K562 (cell line): ENCODE measurements around the gene SLC20A1. TPM values are rescaled to one million over a fixed set of nuclear protein-coding genes. Genes with fewer than 3 reads are reported as not detected.

ENCODE experiments used
- ATAC-seq: fragments of 200-7000 bp; cut with Tn5 transposase; 3 replicates; pipeline ENCODE4 v1.9.1; 2020; ENCODE audit warnings: moderate library complexity
- BruUV-seq: library from RNA; stranded (reverse); fragments of 400-500 nt; replicated peaks from 2 replicates; lab custom pipeline; 2021; lab: Mats Ljungman, UMichigan
- CTCF ChIA-PET: fragments of 300-600 bp; formaldehyde crosslinking; extraction: SDS; loops from one replicate; lab custom pipeline; 2021; ENCODE audit warnings: low intra/inter-chr PET ratio; lab: Yijun Ruan, JAX
- POLR2A ChIA-PET: fragments of 300-600, 350-650 bp; sonication (Branson Sonifier 250); formaldehyde crosslinking; extraction: SDS; loops from one replicate; lab custom pipeline; 2021; ENCODE audit warnings: antibody characterized with exemption, inconsistent platforms; lab: Yijun Ruan, JAX
- DNase-seq, 4 experiments: peaks; one replicate each; pipeline versions ENCODE4 v3.0.0 to v3.0.0-alpha.2; 2011 to 2018; ENCODE audit warnings: low spot score in 3 of 4, mixed read lengths in 3 of 4; ENCODE audit errors: extremely low read depth in 1 of 4
- FAIRE-seq: peaks from 2 replicates; lab custom pipeline; 2011; peaks lifted over from hg19 to GRCh38; lab: Jason Lieb, UNC
- H2AFZ ChIP-seq: 2 replicates; pipeline ENCODE4 v1.6.0; 2011; ENCODE audit warnings: low read depth, low read length, control low read depth, inconsistent platforms
- H3K27ac ChIP-seq: fragments of 200-600 bp; 3 replicates; pipeline ENCODE4 v1.8.0; 2011; ENCODE audit warnings: low read depth, mild to moderate bottlenecking, control low read depth, inconsistent platforms, low read length, moderate library complexity, mixed read lengths; ENCODE audit errors: extremely low read depth
- H3K27me3 ChIP-seq, 2 experiments: fragments of 300-600 bp in 1 of 2; 2 replicates in 1 of 2; 3 replicates in 1 of 2; pipeline versions ENCODE4 v1.6.0 to v1.8.0; 2011; ENCODE audit warnings: inconsistent platforms in 2 of 2, low read length in 2 of 2, mild to moderate bottlenecking in 1 of 2, mixed read lengths in 1 of 2, moderate library complexity in 1 of 2; ENCODE audit not compliant: control insufficient read depth in 2 of 2, insufficient read depth in 2 of 2
- H3K36me3 ChIP-seq: fragments of 300-600 bp; 3 replicates; pipeline ENCODE4 v1.8.0; 2011; ENCODE audit warnings: mild to moderate bottlenecking, low read length, inconsistent platforms; ENCODE audit not compliant: control insufficient read depth, insufficient read depth
- H3K4me1 ChIP-seq, 2 experiments: fragments of 200-600 bp in 1 of 2; replicated peaks in 1 of 2; 2 replicates in 1 of 2; 3 replicates in 1 of 2; pipeline versions ENCODE4 v1.5.1 to v1.8.0; 2011; ENCODE audit warnings: inconsistent platforms in 2 of 2, low read length in 2 of 2, mild to moderate bottlenecking in 1 of 2, mixed read lengths in 1 of 2, moderate library complexity in 1 of 2; ENCODE audit not compliant: control insufficient read depth in 2 of 2, insufficient read depth in 2 of 2
- H3K4me2 ChIP-seq: 2 replicates; pipeline ENCODE4 v1.6.1; 2011; ENCODE audit warnings: low read length, control low read depth, inconsistent platforms, mixed read lengths; ENCODE audit not compliant: insufficient read depth
- H3K4me3 ChIP-seq: fragments of 200-600 bp; sonication (generic), shearing (Covaris generic); 2 replicates; pipeline ENCODE4 v1.5.1; 2016; ENCODE audit warnings: control low read depth, inconsistent platforms
- H3K79me2 ChIP-seq: fragments of 200-600 bp; 3 replicates; pipeline ENCODE4 v1.8.0; 2011; ENCODE audit warnings: low read length, inconsistent platforms; ENCODE audit not compliant: control insufficient read depth, insufficient read depth
- H3K9ac ChIP-seq, 2 experiments: 2 replicates each; pipeline versions ENCODE4 v1.6.0 to v1.6.1; 2011; ENCODE audit warnings: low read depth in 2 of 2, low read length in 2 of 2, control low read depth in 1 of 2, inconsistent platforms in 1 of 2, mild to moderate bottlenecking in 1 of 2, mixed read lengths in 1 of 2; ENCODE audit not compliant: insufficient read depth in 1 of 2
- H3K9me1 ChIP-seq: one replicate; pipeline ENCODE4 v1.6.0; 2011; ENCODE audit warnings: inconsistent platforms, mild to moderate bottlenecking, low read length, moderate library complexity; ENCODE audit not compliant: control insufficient read depth, insufficient read depth
- H3K9me3 ChIP-seq: replicated peaks from 2 replicates; pipeline ENCODE4 v1.5.1; 2011; ENCODE audit warnings: low read depth, low read length, inconsistent platforms; ENCODE audit not compliant: control insufficient read depth, insufficient read depth
- H4K20me1 ChIP-seq: replicated peaks from 2 replicates; pipeline ENCODE4 v1.6.1; 2011; ENCODE audit warnings: low read length, inconsistent platforms, mixed read lengths; ENCODE audit not compliant: control insufficient read depth, insufficient read depth
- BCL6 ChIP-seq: fragments of 250-450 bp; sonication (Bioruptor Pico); IDR thresholded peaks from 2 replicates; pipeline ENCODE4 v1.4.0; 2020
- BCOR ChIP-seq: fragments of 450-650 bp; IDR thresholded peaks from 2 replicates; pipeline ENCODE4 v1.6.1; 2016
- CGGBP1 ChIP-seq: fragments of 250-450 bp; sonication (Bioruptor Pico); IDR thresholded peaks from 2 replicates; pipeline ENCODE4 v1.9.0; 2021; ENCODE audit warnings: mild to moderate bottlenecking
- CHCHD3 ChIP-seq: fragments of 250-450 bp; sonication (Bioruptor Pico); IDR thresholded peaks from 2 replicates; pipeline ENCODE4 v2.1.2; 2022; ENCODE audit warnings: mild to moderate bottlenecking
- CHD1 ChIP-seq: fragments of 200-600 bp; sonication (generic); IDR thresholded peaks from one replicate; pipeline ENCODE4 v1.6.1; 2012; ENCODE audit warnings: mild to moderate bottlenecking, moderate library complexity, low read length, inconsistent platforms
- E2F5 ChIP-seq: sonication (generic); formaldehyde crosslinking; IDR thresholded peaks from 2 replicates; pipeline ENCODE4 v1.8.0; 2022; ENCODE audit warnings: mild to moderate bottlenecking, missing genetic modification reagents
- ESRRA ChIP-seq: fragments of 450-650 bp; IDR thresholded peaks from 2 replicates; pipeline ENCODE4 v1.6.1; 2014; ENCODE audit warnings: low read depth, mild to moderate bottlenecking, moderate library complexity, borderline replicate concordance
- HNRNPLL ChIP-seq: fragments of 200-400 bp; formaldehyde crosslinking; IDR thresholded peaks from 2 replicates; pipeline ENCODE4 v1.6.1; 2017; ENCODE audit warnings: low read length, low read depth, mild to moderate bottlenecking; ENCODE audit not compliant: poor library complexity, severe bottlenecking
- KHSRP ChIP-seq: fragments of 450-650 bp; IDR thresholded peaks from 2 replicates; pipeline ENCODE4 v1.6.1; 2017
- NCOA4 ChIP-seq: fragments of 450-650 bp; IDR thresholded peaks from 2 replicates; pipeline ENCODE4 v1.6.1; 2018; ENCODE audit warnings: mild to moderate bottlenecking; ENCODE audit not compliant: partially characterized antibody
- NKRF ChIP-seq: fragments of 450-650 bp; IDR thresholded peaks from 2 replicates; pipeline ENCODE4 v1.6.1; 2016; ENCODE audit warnings: borderline replicate concordance
- PHF20 ChIP-seq: fragments of 450-650 bp; IDR thresholded peaks from 2 replicates; pipeline ENCODE4 v1.6.1; 2018; ENCODE audit not compliant: partially characterized antibody
- SLC30A9 ChIP-seq: fragments of 250-450 bp; sonication (Bioruptor Pico); IDR thresholded peaks from 2 replicates; pipeline ENCODE4 v1.8.0; 2022; ENCODE audit warnings: mild to moderate bottlenecking, moderate library complexity
- SMAD4 ChIP-seq: fragments of 250-450 bp; sonication (Bioruptor Pico); conservative IDR thresholded peaks from 2 replicates; pipeline ENCODE4 v1.8.0; 2021; ENCODE audit warnings: inconsistent platforms, mild to moderate bottlenecking, moderate library complexity
- ZNF134 ChIP-seq: fragments of 250-450 bp; sonication (Bioruptor Pico); conservative IDR thresholded peaks from 2 replicates; pipeline ENCODE4 v1.4.0; 2020
- ZNF282 ChIP-seq: sonication (generic); formaldehyde crosslinking; IDR thresholded peaks from 2 replicates; pipeline ENCODE4 v1.8.1; 2023; ENCODE audit warnings: missing genetic modification reagents
- WGBS: fragments of 100-300 bp; shearing (Covaris generic); methylation state at CpG from one replicate; pipeline ENCODE4 v1.1.6; 2016; ENCODE audit warnings: low coverage, mixed read lengths; ENCODE audit not compliant: insufficient coverage; ENCODE audit errors: missing lambda C conversion rate; 5-methylcytosine and 5-hydroxymethylcytosine counted together
- in situ Hi-C: fragments of 300-500 bp; cut with MboI; formaldehyde crosslinking; loops from 4 replicates; pipeline ENCODE4 v1.15.0; 2018; ENCODE audit warnings: inconsistent platforms, mixed read lengths
- intact Hi-C: fragments of 100-400 bp; cut with micrococcal nuclease; formaldehyde crosslinking; loops from 2 replicates; pipeline ENCODE4 v1.14.2; 2022
- polyA plus RNA-seq, 8 experiments: library from polyadenylated mRNA; depleted of rRNA in 4 of 8; stranded (reverse) in 5 of 8; unstranded in 3 of 8; fragments of >200 nt; fragmentation: Nextera tagmentation in 2 of 8; fragmentation: Illumina TruSeq in 1 of 8; extraction: Ambion mirVana in 2 of 8; extraction: Trizol in 1 of 8; gene quantifications; 2 replicates each; pipeline versions ENCODE4 v1.2.1 to v1.2.3, GENCODE V29; 2011 to 2014; ENCODE audit warnings: inconsistent platforms in 1 of 8, missing spikeins in 1 of 8
- total RNA-seq, 7 experiments: library from RNA; depleted of rRNA in 6 of 7; stranded (reverse); fragments of >200 nt in 6 of 7; fragmentation: Illumina TruSeq in 2 of 7; extraction: Trizol in 2 of 7; gene quantifications; 2 replicates each; pipeline versions ENCODE4 v1.2.1 to v1.2.3, GENCODE V29; 2011 to 2021; ENCODE audit warnings: low replicate concordance in 1 of 7

Gene SLC20A1
- total and polyA plus RNA-seq, 9 of the 15 experiments (the other 6 are each of a cell fraction or from before 2014, with no cell fraction given), result 53.8 to 150 (median 74.7) TPM

GRCh38 chr2:112605926-112606325, 39.8 kb upstream of the SLC20A1 start:
- H3K79me2 ChIP-seq, result no peaks in the 10 kb centered on the region
- H3K27ac ChIP-seq, result no peak overlapping the region
- no peak overlapping the region for H2AFZ ChIP-seq
- intact Hi-C loops, result no loop called here
- no peaks in the 10 kb centered on the region for H3K9me1 ChIP-seq
- no peak overlapping the region for H3K9ac ChIP-seq
- CTCF ChIA-PET, result no interaction called here
- no peaks in the 10 kb centered on the region; a peak in 1 of 5 replicates for H3K4me1 ChIP-seq
- no peak for TF ChIP-seq SMAD4 (CRISPR knock-in tag)
- no peak for TF ChIP-seq HNRNPLL
- no peak for TF ChIP-seq ESRRA
- TF ChIP-seq SLC30A9 (CRISPR knock-in tag), result no peak
- TF ChIP-seq NCOA4, result no peak
- H3K27me3 ChIP-seq, result no peaks in the 10 kb centered on the region
- H4K20me1 ChIP-seq, result no peaks in the 10 kb centered on the region
- H3K9me3 ChIP-seq, result no peaks in the 10 kb centered on the region
- in situ Hi-C loops, result loop anchor here (25.0 kb wide), 1 partner anchor 281 kb away; no protein-coding TSS in a partner anchor
- POLR2A ChIA-PET, result no interaction called here
- WGBS, result 48% methylated on average over 5 of the region's 5 CpGs
- no peak for ATAC-seq
- no peaks in the 10 kb centered on the region for H3K36me3 ChIP-seq
- H3K4me3 ChIP-seq, result no peak overlapping the region
- no peak for DNase-seq
- FAIRE-seq, result no peak
- BruUV-seq, result no TSS peak
- H3K4me2 ChIP-seq, result no peak overlapping the region

GRCh38 chr2:112606547-112606946, 39.2 kb upstream of the SLC20A1 start:
- Histone ChIP-seq H3K9me1 (no peaks in the 10 kb centered on the region), H3K4me2 (no peak overlapping the region), H3K79me2 (no peaks in the 10 kb centered on the region), H3K36me3 (no peaks in the 10 kb centered on the region), H3K9ac (peak overlapping the region in 1 of 2 experiments; percentile 28; a peak in 1 of 4 replicates), H2AFZ (no peak overlapping the region), H4K20me1 (no peaks in the 10 kb centered on the region), H3K4me3 (no peak overlapping the region), H3K4me1 (no peaks in the 10 kb centered on the region; a peak in 1 of 5 replicates), H3K9me3 (no peaks in the 10 kb centered on the region), H3K27ac (no peak overlapping the region), H3K27me3 (no peaks in the 10 kb centered on the region)
- ChIA-PET CTCF (no interaction called here), POLR2A (interaction anchor here (0.5 kb wide), 1 partner anchor 285 kb away, joined by 3 read pairs; no protein-coding TSS in a partner anchor)
- WGBS, result 42% methylated on average over 4 of the region's 4 CpGs
- intact Hi-C loops, result no loop called here
- FAIRE-seq (no peak), ATAC-seq (peak; percentile 49; the same call in 2 of the 3 replicates), DNase-seq (no peak)
- BruUV-seq, result no TSS peak
- in situ Hi-C loops, result loop anchor here (25.0 kb wide), 1 partner anchor 281 kb away; no protein-coding TSS in a partner anchor
- no peak for TF ChIP-seq CHD1
- TF ChIP-seq KHSRP, result no peak
- TF ChIP-seq NKRF, result no peak
- TF ChIP-seq CGGBP1, result no peak
- TF ChIP-seq PHF20, result no peak
- no peak for TF ChIP-seq ZNF134
- TF ChIP-seq E2F5 (CRISPR knock-in tag), result no peak
- no peak for TF ChIP-seq BCOR
- no peak for TF ChIP-seq BCL6 (CRISPR knock-in tag)
- TF ChIP-seq CHCHD3 (CRISPR knock-in tag), result no peak
- TF ChIP-seq ZNF282 (CRISPR knock-in tag), result no peak
